ENCODE measurements around the gene C4A. TPM values are rescaled to one million over a fixed set of nuclear protein-coding genes. Genes with fewer than 3 reads are reported as not detected.

Gene C4A
- 1.00 to 1.6 TPM (median 1.2 TPM) in 5 replicates for total RNA-seq (2022; extraction: Qiagen RNA extraction; ENCODE audit: low read depth)

DNA sequence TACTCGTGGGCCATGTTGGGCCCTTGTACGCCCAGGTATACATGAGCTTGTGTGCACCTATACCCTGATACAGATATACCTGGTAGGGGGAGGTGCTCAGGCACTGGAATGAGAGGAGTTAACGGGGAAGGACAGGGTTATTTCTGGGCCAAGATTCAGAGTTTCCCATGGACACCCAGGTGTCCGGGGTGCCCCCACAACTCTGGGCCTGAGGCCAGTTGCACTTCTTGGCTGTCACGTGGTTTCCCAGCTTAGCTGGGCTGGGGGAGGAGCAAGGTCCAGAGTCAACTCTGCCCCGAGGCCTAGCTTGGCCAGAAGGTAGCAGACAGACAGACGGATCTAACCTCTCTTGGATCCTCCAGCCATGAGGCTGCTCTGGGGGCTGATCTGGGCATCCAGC lies at the start of gene C4A:
Gene C4A (plus strand): TSS at position 314 of the 400 bp plus-strand sequence. CDS start 51 bp downstream, at position 365.

DNA sequence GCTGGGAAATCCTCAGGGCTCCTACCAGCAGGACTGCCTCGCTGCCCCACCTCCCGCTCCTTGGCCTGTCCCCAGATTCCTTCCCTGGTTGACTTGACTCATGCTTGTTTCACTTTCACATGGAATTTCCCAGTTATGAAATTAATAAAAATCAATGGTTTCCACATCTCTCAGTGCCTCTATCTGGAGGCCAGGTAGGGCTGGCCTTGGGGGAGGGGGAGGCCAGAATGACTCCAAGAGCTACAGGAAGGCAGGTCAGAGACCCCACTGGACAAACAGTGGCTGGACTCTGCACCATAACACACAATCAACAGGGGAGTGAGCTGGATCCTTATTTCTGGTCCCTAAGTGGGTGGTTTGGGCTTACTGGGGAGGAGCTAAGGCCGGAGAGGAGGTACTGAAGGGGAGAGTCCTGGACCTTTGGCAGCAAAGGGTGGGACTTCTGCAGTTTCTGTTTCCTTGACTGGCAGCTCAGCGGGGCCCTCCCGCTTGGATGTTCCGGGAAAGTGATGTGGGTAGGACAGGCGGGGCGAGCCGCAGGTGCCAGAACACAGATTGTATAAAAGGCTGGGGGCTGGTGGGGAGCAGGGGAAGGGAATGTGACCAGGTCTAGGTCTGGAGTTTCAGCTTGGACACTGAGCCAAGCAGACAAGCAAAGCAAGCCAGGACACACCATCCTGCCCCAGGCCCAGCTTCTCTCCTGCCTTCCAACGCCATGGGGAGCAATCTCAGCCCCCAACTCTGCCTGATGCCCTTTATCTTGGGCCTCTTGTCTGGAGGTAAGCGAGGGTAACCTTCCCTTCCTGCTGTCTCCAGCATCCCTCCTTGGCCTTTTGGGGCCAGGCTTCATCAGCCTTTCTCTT lies 36.1 kb upstream of the C4A start, which contains the start of gene CFB:
Gene CFB (plus strand): TSS at position 589 of the 863 bp plus-strand sequence. CDS start 127 bp downstream, at position 716.

DNA sequence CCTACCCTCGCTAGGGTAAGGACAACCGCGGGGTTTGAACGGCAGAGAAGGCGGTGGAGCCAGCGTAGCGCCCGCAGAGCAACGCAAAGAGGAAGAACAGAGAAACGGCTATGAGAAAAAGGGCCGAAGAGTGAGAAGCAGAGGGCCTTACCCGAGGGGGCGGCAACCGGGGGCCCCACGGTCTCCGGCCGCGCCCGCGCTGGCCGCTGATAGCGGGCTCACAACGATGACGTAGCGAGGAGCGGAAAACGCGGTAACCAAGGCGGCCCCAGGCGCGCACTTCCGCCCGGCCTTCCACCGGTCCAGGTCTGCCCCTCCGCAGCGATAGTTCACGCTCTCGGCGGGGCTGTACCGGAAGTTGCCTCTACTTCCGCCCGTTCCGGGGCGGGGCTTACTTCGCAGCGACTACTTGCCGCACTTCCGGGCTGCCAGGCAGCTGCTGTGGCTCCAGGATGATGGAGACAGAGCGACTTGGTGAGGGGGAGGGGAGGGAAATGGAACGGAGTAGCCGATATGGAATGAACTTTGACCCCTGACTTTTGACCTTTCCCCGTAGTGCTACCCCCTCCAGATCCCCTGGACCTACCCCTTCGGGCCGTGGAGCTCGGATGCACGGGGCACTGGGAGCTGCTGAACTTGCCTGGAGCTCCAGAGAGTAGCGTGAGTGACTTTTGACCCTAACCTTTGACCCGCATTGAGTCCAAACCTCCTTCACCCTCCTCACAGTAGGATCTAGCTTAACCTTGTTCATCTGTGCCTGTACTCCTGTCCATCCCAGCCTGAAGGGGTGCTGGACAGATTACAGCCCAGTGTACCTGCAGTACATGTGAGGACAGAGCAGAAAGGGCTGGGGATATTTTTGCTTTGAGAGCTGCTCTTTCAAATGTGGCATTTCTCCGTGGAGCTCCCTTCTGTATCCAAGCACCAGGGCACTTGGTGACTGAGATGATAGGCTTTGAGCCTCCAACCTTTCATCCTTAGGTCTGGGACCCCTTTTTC lies 22.8 kb upstream of the C4A start, which contains the start of the genes NELFE and SKIC2:
Gene NELFE (minus strand): TSS at position 231 of the 999 bp plus-strand sequence. CDS start 525 bp downstream, outside the sequence.
Gene SKIC2 (plus strand): TSS at position 435 of the 999 bp plus-strand sequence. CDS start 18 bp downstream, at position 453.

DNA sequence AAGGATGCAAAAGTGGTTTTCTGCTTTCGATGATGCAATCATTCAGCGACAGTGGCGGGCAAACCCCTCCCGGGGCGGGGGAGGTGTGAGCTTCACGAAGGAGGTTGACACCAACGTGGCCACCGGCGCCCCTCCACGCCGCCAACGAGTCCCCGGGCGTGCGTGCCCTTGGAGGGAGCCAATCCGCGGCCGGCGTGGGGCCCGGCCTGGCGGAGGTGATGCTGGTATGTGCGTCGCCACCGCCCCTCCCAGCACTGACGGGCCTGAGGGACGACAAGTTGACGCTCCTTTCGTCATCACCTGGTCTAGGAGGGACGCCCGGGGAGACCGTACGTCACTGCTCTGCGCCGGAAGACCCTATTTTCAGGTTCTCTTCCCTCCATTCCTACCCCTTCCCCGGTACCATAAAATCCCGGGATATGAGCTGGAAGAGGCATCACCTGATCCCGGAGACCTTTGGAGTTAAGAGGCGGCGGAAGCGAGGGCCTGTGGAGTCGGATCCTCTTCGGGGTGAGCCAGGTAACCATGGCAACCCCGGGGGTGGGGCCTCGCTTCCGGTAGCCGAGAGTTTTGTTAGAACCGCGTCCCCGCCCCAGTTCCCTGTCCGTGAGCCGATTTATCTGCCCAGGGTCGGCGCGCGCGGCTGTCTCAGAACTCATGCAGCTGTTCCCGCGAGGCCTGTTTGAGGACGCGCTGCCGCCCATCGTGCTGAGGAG lies 9.7 kb upstream of the C4A start, which contains the start of gene DXO:
Gene DXO (minus strand): TSS at position 146 of the 716 bp plus-strand sequence. CDS start 463 bp downstream, outside the sequence.

DNA sequence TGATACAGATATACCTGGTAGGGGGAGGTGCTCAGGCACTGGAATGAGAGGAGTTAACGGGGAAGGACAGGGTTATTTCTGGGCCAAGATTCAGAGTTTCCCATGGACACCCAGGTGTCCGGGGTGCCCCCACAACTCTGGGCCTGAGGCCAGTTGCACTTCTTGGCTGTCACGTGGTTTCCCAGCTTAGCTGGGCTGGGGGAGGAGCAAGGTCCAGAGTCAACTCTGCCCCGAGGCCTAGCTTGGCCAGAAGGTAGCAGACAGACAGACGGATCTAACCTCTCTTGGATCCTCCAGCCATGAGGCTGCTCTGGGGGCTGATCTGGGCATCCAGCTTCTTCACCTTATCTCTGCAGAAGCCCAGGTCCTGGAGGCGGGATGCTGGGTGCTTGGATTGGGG lies 32.7 kb downstream of the C4A start, which contains the start of gene C4B:
Gene C4B (plus strand): TSS at position 249 of the 400 bp plus-strand sequence. CDS start 51 bp downstream, at position 300.

DNA sequence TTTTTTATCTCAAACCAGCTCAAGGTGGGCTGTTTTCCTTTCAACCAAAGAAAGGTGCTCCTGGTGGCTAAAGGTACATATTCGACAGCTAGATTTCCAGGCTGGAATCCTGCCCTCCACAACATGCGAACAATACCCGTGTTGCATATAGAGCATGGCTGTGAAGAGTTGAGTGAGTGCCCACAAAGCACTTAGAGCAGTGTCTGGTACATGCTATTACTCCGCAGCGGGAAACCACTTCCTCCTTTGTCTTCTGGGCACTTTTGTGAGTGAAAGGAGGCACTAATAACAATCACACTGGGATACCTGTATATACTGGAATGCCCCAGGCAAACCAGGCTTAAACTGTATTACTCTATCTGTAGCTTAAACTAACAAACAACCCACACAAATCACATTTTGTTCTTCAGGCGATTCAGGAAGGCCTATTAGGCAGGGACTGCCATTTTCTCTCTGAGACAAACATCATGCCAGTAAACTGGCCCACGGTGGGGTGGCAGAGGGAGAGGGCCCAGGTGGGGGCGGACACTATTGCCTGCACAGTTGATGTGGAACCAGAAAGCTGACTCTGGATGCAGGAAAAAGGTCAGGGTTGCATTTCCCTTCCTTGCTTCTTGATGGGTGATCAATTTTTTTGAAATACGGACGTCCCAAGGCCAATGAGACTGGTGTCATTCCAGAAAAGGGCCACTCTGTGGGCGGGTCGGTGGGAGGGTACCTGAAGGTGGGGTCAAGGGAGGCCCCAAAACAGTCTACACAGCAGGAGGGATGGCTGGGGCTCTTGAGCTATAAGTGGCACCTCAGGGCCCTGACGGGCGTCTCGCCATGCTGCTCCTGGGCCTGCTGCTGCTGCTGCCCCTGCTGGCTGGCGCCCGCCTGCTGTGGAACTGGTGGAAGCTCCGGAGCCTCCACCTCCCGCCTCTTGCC lies 56.0 kb downstream of the C4A start, which contains the start of gene CYP21A2:
Gene CYP21A2 (plus strand): TSS at position 818 of the 927 bp plus-strand sequence. CDS start 8 bp downstream, at position 826.

Other genes starting within 250 kb of the C4A start
- 490 to 521 TPM (median 507 TPM) in 5 replicates for gene CLIC1, start 245.5 kb upstream of the C4A start, total RNA-seq (2022; extraction: Qiagen RNA extraction; ENCODE audit: low read depth)
- gene MSH5, start 242.1 kb upstream of the C4A start, total RNA-seq (2022; extraction: Qiagen RNA extraction; ENCODE audit: low read depth), result 10.7 to 16.8 TPM (median 15.8 TPM) in 5 replicates
- gene SAPCD1, start 219.4 kb upstream of the C4A start, total RNA-seq (2022; extraction: Qiagen RNA extraction; ENCODE audit: low read depth), result 3.0 to 5.0 TPM (median 3.3 TPM) in 5 replicates
- 1.4 to 2.0 TPM (median 1.8 TPM) in 5 replicates for gene VWA7, start 204.7 kb upstream of the C4A start, total RNA-seq (2022; extraction: Qiagen RNA extraction; ENCODE audit: low read depth)
- gene VARS1, start 186.3 kb upstream of the C4A start, total RNA-seq (2022; extraction: Qiagen RNA extraction; ENCODE audit: low read depth), result 52.7 to 64.9 TPM (median 59.0 TPM) in 5 replicates
- 49.8 to 66.9 TPM (median 61.6 TPM) in 5 replicates for gene LSM2, start 175.1 kb upstream of the C4A start, total RNA-seq (2022; extraction: Qiagen RNA extraction; ENCODE audit: low read depth)
- gene HSPA1L, start 166.8 kb upstream of the C4A start, total RNA-seq (2022; extraction: Qiagen RNA extraction; ENCODE audit: low read depth), result 1.00 to 2.0 TPM (median 1.9 TPM) in 5 replicates
- gene HSPA1A, start 166.5 kb upstream of the C4A start, total RNA-seq (2022; extraction: Qiagen RNA extraction; ENCODE audit: low read depth), result 134 to 436 TPM (median 349 TPM) in 5 replicates
- gene HSPA1B, start 154.3 kb upstream of the C4A start, total RNA-seq (2022; extraction: Qiagen RNA extraction; ENCODE audit: low read depth), result 109 to 336 TPM (median 263 TPM) in 5 replicates
- 26.4 to 37.6 TPM (median 30.1 TPM) in 5 replicates for gene NEU1, start 119.2 kb upstream of the C4A start, total RNA-seq (2022; extraction: Qiagen RNA extraction; ENCODE audit: low read depth)
- 0.05 to 0.36 TPM (median 0.15 TPM) in 3 of 5 replicates, not detected in the others for gene SLC44A4, start 103.1 kb upstream of the C4A start, total RNA-seq (2022; extraction: Qiagen RNA extraction; ENCODE audit: low read depth)
- gene EHMT2, start 84.4 kb upstream of the C4A start, total RNA-seq (2022; extraction: Qiagen RNA extraction; ENCODE audit: low read depth), result 21.2 to 34.6 TPM (median 30.7 TPM) in 5 replicates
- 3.5 to 5.5 TPM (median 4.8 TPM) in 5 replicates for gene ZBTB12, start 80.0 kb upstream of the C4A start, total RNA-seq (2022; extraction: Qiagen RNA extraction; ENCODE audit: low read depth)
- 0.31 to 0.48 TPM (median 0.36 TPM) in 5 replicates for gene C2, start 54.3 kb upstream of the C4A start, total RNA-seq (2022; extraction: Qiagen RNA extraction; ENCODE audit: low read depth)
- gene CFB, start 36.0 kb upstream of the C4A start, total RNA-seq (2022; extraction: Qiagen RNA extraction; ENCODE audit: low read depth), result 1.7 to 3.4 TPM (median 2.1 TPM) in 5 replicates
- gene NELFE, start 23.1 kb upstream of the C4A start, total RNA-seq (2022; extraction: Qiagen RNA extraction; ENCODE audit: low read depth), result 74.0 to 87.1 TPM (median 79.5 TPM) in 5 replicates
- 22.6 to 27.8 TPM (median 24.2 TPM) in 5 replicates for gene SKIC2, start 22.9 kb upstream of the C4A start, total RNA-seq (2022; extraction: Qiagen RNA extraction; ENCODE audit: low read depth)
- 11.1 to 12.8 TPM (median 12.1 TPM) in 5 replicates for gene DXO, start 9.9 kb upstream of the C4A start, total RNA-seq (2022; extraction: Qiagen RNA extraction; ENCODE audit: low read depth)
- 0.72 to 1.2 TPM (median 0.84 TPM) in 5 replicates for gene C4B, start 32.7 kb downstream of the C4A start, total RNA-seq (2022; extraction: Qiagen RNA extraction; ENCODE audit: low read depth)
- gene CYP21A2, start 56.4 kb downstream of the C4A start, total RNA-seq (2022; extraction: Qiagen RNA extraction; ENCODE audit: low read depth), result 0.06 TPM in 1 of 5 replicates, not detected in the others
- gene TNXB, start 127.3 kb downstream of the C4A start, total RNA-seq (2022; extraction: Qiagen RNA extraction; ENCODE audit: low read depth), result 0.38 to 1.0 TPM (median 0.69 TPM) in 5 replicates
- 28.7 to 38.6 TPM (median 35.4 TPM) in 5 replicates for gene ATF6B, start 146.2 kb downstream of the C4A start, total RNA-seq (2022; extraction: Qiagen RNA extraction; ENCODE audit: low read depth)
- gene FKBPL, start 148.2 kb downstream of the C4A start, total RNA-seq (2022; extraction: Qiagen RNA extraction; ENCODE audit: low read depth), result 7.2 to 9.2 TPM (median 8.4 TPM) in 5 replicates
- gene PRRT1, start 169.9 kb downstream of the C4A start, total RNA-seq (2022; extraction: Qiagen RNA extraction; ENCODE audit: low read depth), result 0.58 to 0.95 TPM (median 0.74 TPM) in 5 replicates
- gene PPT2, start 172.1 kb downstream of the C4A start, total RNA-seq (2022; extraction: Qiagen RNA extraction; ENCODE audit: low read depth), result 8.4 to 10.4 TPM (median 8.8 TPM) in 5 replicates
- gene EGFL8, start 182.5 kb downstream of the C4A start, total RNA-seq (2022; extraction: Qiagen RNA extraction; ENCODE audit: low read depth), result 0.73 to 2.2 TPM (median 1.5 TPM) in 5 replicates
- 33.2 to 42.8 TPM (median 39.6 TPM) in 5 replicates for gene AGPAT1, start 194.0 kb downstream of the C4A start, total RNA-seq (2022; extraction: Qiagen RNA extraction; ENCODE audit: low read depth)
- gene RNF5, start 196.3 kb downstream of the C4A start, total RNA-seq (2022; extraction: Qiagen RNA extraction; ENCODE audit: low read depth), result 36.2 to 45.9 TPM (median 44.5 TPM) in 5 replicates
- gene AGER, start 202.2 kb downstream of the C4A start, total RNA-seq (2022; extraction: Qiagen RNA extraction; ENCODE audit: low read depth), result 1.4 to 2.3 TPM (median 2.1 TPM) in 5 replicates
- 17.0 to 21.1 TPM (median 18.5 TPM) in 5 replicates for gene PBX2, start 208.1 kb downstream of the C4A start, total RNA-seq (2022; extraction: Qiagen RNA extraction; ENCODE audit: low read depth)
- gene GPSM3, start 210.6 kb downstream of the C4A start, total RNA-seq (2022; extraction: Qiagen RNA extraction; ENCODE audit: low read depth), result 0.24 to 0.55 TPM (median 0.34 TPM) in 5 replicates
- 0.47 to 0.78 TPM (median 0.69 TPM) in 5 replicates for gene NOTCH4, start 242.0 kb downstream of the C4A start, total RNA-seq (2022; extraction: Qiagen RNA extraction; ENCODE audit: low read depth)